VCaP (cell line): ENCODE results near the gene OSCAR.

ENCODE experiments used
- H3K27ac ChIP-seq: fragments of 450-650 bp; 2 replicates; pipeline ENCODE4 v1.5.1; 2017
- TF ChIP-seq, protein P1 (sequence below): fragments of 450-650 bp; conservative IDR thresholded peaks from 2 replicates; pipeline ENCODE4 v1.5.1; 2017; ENCODE audit warnings: mild to moderate bottlenecking, moderate library complexity

Gene OSCAR

DNA sequence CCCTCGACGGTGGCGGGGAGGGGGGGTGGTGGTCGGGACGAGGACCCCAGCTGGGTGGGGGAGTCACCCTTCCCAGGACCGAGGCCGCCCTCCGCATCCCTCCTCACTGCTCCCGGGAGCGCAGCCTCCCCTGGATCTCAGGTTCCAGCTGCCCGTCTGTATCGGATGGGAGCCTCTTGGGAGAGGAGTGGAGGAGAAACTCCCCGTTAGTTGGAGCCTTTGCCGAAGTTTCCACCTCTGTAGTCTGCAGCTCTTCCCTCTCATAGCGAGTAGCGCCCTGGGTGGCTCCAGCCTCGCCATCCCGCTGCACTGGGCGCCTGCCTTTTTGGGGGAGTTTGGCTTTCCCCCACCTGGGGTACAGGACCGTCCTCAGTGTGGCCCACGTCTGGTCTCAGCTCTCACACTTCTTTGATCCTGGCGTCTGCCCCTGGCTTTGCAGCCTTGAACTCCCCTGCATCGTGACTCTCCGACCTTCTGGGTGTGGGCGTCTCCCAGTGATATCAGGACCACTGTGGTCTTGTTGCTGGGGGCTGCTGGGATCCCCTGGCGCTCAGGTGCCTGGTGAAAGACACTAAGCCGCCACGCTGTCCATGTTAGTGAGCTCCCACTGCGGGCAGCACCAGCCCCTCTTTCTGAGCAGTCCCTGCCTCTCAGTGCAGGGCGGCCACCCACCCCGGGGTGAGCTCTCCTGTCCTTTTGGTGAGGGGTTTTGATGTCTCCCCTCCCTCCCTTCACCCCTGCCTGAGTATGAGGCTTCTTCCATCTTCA lies 38.1 kb upstream of the OSCAR start:
- H3K27ac ChIP-seq, result peak overlapping the region; percentile 97

DNA sequence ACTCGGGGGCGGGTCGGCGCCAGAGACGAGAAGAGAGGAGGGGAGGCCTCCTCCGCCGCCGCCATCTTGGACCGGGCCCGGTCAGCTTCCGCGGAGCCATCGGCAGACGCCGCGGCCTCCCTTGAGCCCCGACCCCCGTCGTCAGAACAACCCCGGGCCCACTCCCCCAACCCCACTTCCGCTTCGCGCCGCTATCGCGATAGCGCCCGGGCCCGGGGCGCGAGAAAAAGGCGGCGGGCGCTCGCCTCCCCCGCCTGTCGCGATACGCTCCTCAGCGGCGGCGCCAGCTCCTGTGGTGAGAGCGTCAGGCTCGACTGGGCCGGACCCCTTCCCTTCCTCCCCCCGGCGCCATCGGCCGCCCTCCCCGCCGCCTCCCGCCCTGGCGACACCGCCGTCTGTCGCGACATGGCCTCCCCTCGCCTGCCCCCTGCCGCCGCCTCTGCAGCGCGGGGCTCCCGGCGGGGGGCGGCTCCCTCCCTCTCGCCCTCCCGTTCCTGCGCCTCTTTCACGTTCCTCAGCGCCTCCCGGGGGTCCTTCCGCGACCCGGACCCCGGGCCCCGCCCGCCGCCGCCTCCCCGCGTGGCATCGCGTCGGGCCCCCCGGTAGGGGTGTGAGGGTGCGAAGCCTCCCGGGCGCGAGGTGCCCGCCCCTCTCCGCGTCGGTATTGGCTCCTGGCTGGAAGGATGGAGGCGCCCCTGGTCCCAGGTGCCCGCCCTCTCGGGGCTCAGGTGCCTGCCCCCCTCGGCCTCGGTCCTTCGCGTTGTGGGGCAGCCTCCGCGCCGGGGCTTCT lies 37.3 kb upstream of the OSCAR start, which contains the start of gene CNOT3:
Gene CNOT3 (plus strand): TSS at position 64 of the 790 bp plus-strand sequence. CDS start 5,217 bp downstream, outside the sequence.
- TF ChIP-seq, protein P1, sequence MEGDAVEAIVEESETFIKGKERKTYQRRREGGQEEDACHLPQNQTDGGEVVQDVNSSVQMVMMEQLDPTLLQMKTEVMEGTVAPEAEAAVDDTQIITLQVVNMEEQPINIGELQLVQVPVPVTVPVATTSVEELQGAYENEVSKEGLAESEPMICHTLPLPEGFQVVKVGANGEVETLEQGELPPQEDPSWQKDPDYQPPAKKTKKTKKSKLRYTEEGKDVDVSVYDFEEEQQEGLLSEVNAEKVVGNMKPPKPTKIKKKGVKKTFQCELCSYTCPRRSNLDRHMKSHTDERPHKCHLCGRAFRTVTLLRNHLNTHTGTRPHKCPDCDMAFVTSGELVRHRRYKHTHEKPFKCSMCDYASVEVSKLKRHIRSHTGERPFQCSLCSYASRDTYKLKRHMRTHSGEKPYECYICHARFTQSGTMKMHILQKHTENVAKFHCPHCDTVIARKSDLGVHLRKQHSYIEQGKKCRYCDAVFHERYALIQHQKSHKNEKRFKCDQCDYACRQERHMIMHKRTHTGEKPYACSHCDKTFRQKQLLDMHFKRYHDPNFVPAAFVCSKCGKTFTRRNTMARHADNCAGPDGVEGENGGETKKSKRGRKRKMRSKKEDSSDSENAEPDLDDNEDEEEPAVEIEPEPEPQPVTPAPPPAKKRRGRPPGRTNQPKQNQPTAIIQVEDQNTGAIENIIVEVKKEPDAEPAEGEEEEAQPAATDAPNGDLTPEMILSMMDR, result peak; percentile 39
- H3K27ac ChIP-seq, result peak within 1 kb of the TSS; percentile 97

More for the DNA sequence above, 38.1 kb upstream of the OSCAR start:
- TF ChIP-seq, protein P1, result no peak

DNA sequence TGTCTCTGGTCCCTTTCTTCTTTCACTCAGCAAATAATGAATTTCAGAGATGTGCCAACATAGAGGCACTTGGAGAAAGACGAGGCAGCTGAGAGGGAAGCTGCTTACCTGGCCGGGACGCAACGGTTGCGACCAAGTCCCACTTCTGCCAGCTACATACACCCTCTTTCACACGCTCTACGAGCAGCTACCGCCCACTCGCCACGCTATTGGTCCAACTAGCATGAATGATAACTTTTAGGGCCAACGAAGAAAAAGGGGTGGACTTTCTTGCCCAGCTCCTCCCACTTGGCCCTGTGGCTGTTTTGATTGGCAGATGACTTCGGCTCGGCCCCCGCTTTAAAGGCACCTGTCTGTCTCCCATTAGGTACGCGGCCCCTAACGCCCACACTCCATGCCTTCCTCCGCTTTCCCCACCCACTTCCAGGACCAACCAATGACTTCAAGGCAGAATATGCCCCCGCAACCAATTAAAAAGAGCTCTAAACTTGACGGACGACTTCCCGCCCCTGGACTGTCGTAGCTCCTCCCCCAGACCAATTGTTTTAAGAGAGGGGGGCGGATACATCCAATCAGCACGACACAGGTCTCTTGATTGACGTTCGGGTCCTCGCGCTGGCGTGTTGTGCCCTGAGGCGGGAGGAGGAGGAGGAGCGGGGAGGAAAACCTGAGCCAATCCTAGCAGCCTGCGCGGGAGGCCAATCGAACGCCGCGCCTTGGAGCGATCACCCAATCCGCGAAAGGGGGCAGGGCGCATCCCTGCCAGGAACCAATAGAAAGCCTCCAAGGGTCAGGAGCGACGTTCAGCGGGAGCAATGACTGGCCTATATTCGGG lies 36.5 kb upstream of the OSCAR start:
- TF ChIP-seq, protein P1, result no peak
- H3K27ac ChIP-seq, result peak overlapping the region; percentile 97

DNA sequence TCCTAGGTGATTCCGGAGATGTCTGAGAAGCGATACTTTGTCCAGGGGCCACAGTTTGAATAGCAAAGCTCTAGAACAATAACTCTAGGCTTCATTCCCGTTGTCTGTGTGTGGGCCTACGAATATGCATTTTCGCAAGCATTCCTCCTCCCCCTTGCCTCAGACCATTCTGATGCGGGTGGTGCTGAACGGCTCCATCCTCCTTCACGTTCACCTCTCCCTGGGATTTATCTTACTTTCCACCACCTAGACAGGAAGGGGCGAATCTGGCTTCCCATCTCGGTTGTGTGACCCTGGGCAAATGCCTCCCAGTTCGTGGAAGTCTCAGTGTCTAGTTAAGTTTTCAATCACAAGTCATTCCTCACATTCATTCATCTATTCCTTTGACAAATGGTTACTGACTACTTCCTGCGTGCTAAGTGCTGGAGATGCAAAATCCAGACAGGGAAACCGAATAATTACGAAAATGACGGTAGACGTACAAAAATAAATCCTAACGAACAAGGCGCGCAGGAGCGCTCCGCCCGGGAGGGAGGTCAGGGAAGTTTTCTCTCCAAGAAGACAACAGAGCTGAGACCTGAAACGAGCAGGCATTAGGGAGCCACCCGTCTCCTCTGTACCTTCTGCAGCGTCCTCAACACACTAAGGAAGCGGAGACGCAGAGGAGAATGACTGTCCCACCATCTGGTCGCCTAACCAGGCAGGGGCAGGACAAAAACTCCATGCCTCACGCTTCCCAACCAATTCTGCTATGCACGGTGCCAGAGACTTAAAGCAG lies 35.7 kb upstream of the OSCAR start:
- TF ChIP-seq, protein P1, result no peak
- H3K27ac ChIP-seq, result peak overlapping the region; percentile 79

DNA sequence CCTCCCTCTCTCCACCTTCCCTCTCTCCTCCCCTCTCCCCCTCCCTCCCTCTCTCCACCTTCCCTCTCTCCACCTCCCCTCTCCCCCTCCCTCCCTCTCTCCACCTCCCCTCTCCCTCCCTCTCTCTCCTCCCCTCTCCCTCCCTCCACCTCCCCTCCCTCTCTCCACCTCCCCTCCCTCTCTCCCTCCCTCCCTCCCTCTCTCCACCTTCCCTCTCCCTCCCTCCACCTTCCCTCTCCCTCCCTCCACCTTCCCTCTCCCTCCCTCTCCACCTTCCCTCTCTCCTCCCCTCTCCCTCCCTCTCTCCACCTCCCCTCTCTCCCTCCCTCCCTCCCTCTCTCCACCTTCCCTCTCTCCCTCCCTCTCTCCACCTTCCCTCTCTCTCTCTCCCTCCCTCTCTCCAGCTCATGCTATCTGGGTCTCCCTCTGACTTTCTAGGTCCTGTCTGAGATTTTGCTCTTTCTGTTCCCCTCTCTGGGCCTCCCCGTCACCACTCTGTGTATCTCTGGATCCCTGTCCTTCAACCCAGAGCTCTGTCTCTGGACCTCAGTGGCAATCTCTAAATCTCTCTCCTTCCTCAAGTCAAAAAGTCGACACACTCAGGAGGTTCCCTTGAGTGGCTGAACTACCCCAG lies 33.5 kb upstream of the OSCAR start:
- no peak overlapping the region; the same call in 1 of the 2 replicates for H3K27ac ChIP-seq
- TF ChIP-seq, protein P1, result no peak

DNA sequence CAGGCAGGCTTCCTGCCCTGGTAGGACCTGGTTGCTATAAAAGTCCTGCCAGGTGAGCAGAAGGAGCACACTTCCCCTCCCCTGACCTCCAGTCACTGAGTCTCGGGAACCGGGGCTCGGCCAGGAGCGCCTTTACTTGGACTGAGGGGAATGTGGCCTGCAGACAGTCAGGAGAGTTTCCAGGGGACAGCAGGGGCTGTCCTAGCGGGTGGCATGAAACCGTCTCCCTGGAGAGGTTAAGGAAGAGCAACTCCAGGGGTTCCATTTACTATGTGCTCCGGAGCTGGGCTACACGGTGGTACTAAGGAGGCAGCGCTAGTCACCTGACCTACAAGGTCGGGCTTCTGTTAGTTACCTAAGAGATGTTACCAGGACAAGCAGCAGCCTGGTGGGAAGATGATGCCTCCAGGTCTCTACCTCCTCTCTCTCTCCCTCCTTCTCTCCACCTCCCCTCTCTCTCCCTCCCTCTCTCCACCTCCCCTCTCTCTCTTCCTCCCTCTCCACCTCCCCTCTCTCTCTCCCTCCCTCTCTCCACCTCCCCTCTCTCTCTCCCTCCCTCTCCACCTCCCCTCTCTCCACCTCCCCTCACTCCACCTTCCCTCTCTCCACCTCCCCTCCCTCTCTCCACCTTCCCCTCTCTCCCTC lies 32.8 kb upstream of the OSCAR start:
- TF ChIP-seq, protein P1, result no peak
- 0 out of 2 replicates have a peak overlapping the region, but pooled peaks have one; percentile 28 for H3K27ac ChIP-seq
